GM12878 (cell line): ENCODE results near the gene LSM6. TPM values are rescaled to one million over a fixed set of nuclear protein-coding genes. Genes with fewer than 3 reads are reported as not detected.

Source experiments
- ATAC-seq: fragments of 200-7000 bp; cut with Tn5 transposase; 3 replicates; pipeline ENCODE4 v1.9.1; 2020; ENCODE audit warnings: mild to moderate bottlenecking, moderate library complexity
- BruUV-seq: library from RNA; stranded (reverse); fragments of 400-500 nt; replicated peaks from 2 replicates; lab custom pipeline; 2021; lab: Mats Ljungman, UMichigan
- CTCF ChIA-PET: fragments of 300-600 bp; sonication (Branson Sonifier 250); formaldehyde crosslinking; extraction: SDS; loops from one replicate; lab custom pipeline; 2021; ENCODE audit warnings: inconsistent platforms; lab: Yijun Ruan, JAX
- POLR2A ChIA-PET: fragments of 350-600 bp; formaldehyde crosslinking; extraction: SDS; loops from one replicate; lab custom pipeline; 2021; ENCODE audit warnings: inconsistent platforms; lab: Charles Lee
- RAD21 ChIA-PET: fragments of 300-600 bp; sonication (Branson Sonifier 250); formaldehyde crosslinking; loops from one replicate; lab custom pipeline; 2023; ENCODE audit warnings: antibody characterized with exemption; ENCODE audit not compliant: unreplicated experiment; lab: Charles Lee
- SMC1A ChIA-PET: fragments of 300-600 bp; sonication (Branson Sonifier 250); formaldehyde crosslinking; loops from one replicate; lab custom pipeline; 2023; ENCODE audit not compliant: unreplicated experiment, uncharacterized antibody; lab: Charles Lee
- DNase-seq: peaks from one replicate; pipeline ENCODE4 v3.0.0-alpha.2; 2011; ENCODE audit warnings: low read depth, low spot score
- FAIRE-seq: peaks from 3 replicates; lab custom pipeline; 2011; peaks lifted over from hg19 to GRCh38; lab: Jason Lieb, UNC
- H2AFZ ChIP-seq: 2 replicates; pipeline ENCODE4 v1.6.0; 2011; ENCODE audit warnings: low read depth, low read length, control low read depth; ENCODE audit not compliant: control insufficient read depth
- H3K27ac ChIP-seq: 2 replicates; pipeline ENCODE4 v1.5.1; 2011; ENCODE audit warnings: control low read depth; ENCODE audit not compliant: control insufficient read depth, insufficient read depth
- H3K27me3 ChIP-seq, 2 experiments: replicated peaks in 1 of 2; 2 replicates each; pipeline versions ENCODE4 v1.6.0 to v1.6.1; 2011; ENCODE audit warnings: low read length in 1 of 2; ENCODE audit not compliant: control insufficient read depth in 2 of 2, insufficient read depth in 2 of 2
- H3K36me3 ChIP-seq, 2 experiments: 2 replicates each; pipeline ENCODE4 v1.5.1; 2011; ENCODE audit warnings: low read length in 1 of 2; ENCODE audit not compliant: control insufficient read depth in 2 of 2, insufficient read depth in 2 of 2
- H3K4me1 ChIP-seq: 2 replicates; pipeline ENCODE4 v1.6.1; 2011; ENCODE audit warnings: mild to moderate bottlenecking, low read length, moderate library complexity, mixed read lengths; ENCODE audit not compliant: control insufficient read depth, insufficient read depth
- H3K4me2 ChIP-seq: 2 replicates; pipeline ENCODE4 v1.6.0; 2011; ENCODE audit warnings: control low read depth; ENCODE audit not compliant: control insufficient read depth, insufficient read depth
- H3K4me3 ChIP-seq: fragments of 200-600 bp; sonication (generic); 2 replicates; pipeline ENCODE4 v1.5.1; 2016
- H3K79me2 ChIP-seq: 2 replicates; pipeline ENCODE4 v1.6.0; 2011; ENCODE audit warnings: low read length; ENCODE audit not compliant: control insufficient read depth, insufficient read depth
- H3K9ac ChIP-seq: 2 replicates; pipeline ENCODE4 v1.8.0; 2011; ENCODE audit warnings: low read length, control low read depth, mixed read lengths; ENCODE audit not compliant: control insufficient read depth, insufficient read depth
- H3K9me3 ChIP-seq: replicated peaks from 3 replicates; pipeline ENCODE4 v1.5.1; 2011; ENCODE audit warnings: mild to moderate bottlenecking, low read length; ENCODE audit not compliant: control insufficient read depth, insufficient read depth
- H4K20me1 ChIP-seq: 2 replicates; pipeline ENCODE4 v1.6.0; 2011; ENCODE audit not compliant: control insufficient read depth, insufficient read depth
- BHLHE40 ChIP-seq, 2 experiments: fragments of 450-650 bp in 1 of 2; IDR thresholded peaks; 2 replicates each; pipeline ENCODE4 v1.6.1; 2011 to 2017; ENCODE audit warnings: low read depth in 2 of 2, borderline replicate concordance in 1 of 2, improper control_type of control experiment in 1 of 2, low read length in 1 of 2, mild to moderate bottlenecking in 1 of 2
- CBX3 ChIP-seq: fragments of 200-600 bp; sonication (generic); IDR thresholded peaks from 2 replicates; pipeline ENCODE4 v1.6.1; 2016; ENCODE audit warnings: low read depth, borderline replicate concordance
- EP300 ChIP-seq, 2 experiments: fragments of 150-350 bp in 1 of 2; IDR thresholded peaks; 2 replicates each; pipeline ENCODE4 v1.6.1; 2011 to 2012; ENCODE audit warnings: low read depth in 2 of 2, low read length in 2 of 2, borderline replicate concordance in 1 of 2, improper control_type of control experiment in 1 of 2, inconsistent platforms in 1 of 2; ENCODE audit not compliant: control insufficient read depth in 1 of 2
- HDAC6 ChIP-seq: fragments of 200-600 bp; sonication (generic); IDR thresholded peaks from one replicate; pipeline ENCODE4 v1.8.0; 2017; ENCODE audit warnings: antibody characterized with exemption; ENCODE audit not compliant: unreplicated experiment
- IRF4 ChIP-seq: IDR thresholded peaks from 2 replicates; pipeline ENCODE4 v1.6.1; 2011; ENCODE audit warnings: low read depth, low read length
- KAT2A ChIP-seq: conservative IDR thresholded peaks from 2 replicates; pipeline ENCODE4 v1.6.1; 2011; ENCODE audit warnings: low read depth, low read length; ENCODE audit not compliant: control insufficient read depth
- KLF5 ChIP-seq: fragments of 450-650 bp; IDR thresholded peaks from 2 replicates; pipeline ENCODE4 v1.6.1; 2014; ENCODE audit warnings: mild to moderate bottlenecking; ENCODE audit not compliant: partially characterized antibody
- RAD21 ChIP-seq: IDR thresholded peaks from 2 replicates; pipeline ENCODE4 v1.6.1; 2011; ENCODE audit warnings: mild to moderate bottlenecking, low read depth, low read length, moderate library complexity; ENCODE audit not compliant: insufficient read depth
- RB1 ChIP-seq: fragments of 450-650 bp; formaldehyde crosslinking; IDR thresholded peaks from 2 replicates; pipeline ENCODE4 v1.6.1; 2017; ENCODE audit warnings: mild to moderate bottlenecking, borderline replicate concordance
- SRF ChIP-seq, 2 experiments: IDR thresholded peaks; 2 replicates each; pipeline ENCODE4 v1.6.1; 2011; ENCODE audit warnings: low read depth in 2 of 2, low read length in 2 of 2, mild to moderate bottlenecking in 1 of 2, moderate library complexity in 1 of 2
- WGBS: methylation state at CpG from one replicate; pipeline ENCODE4 v1.1.6; 2016; ENCODE audit warnings: low lambda C conversion rate; ENCODE audit not compliant: insufficient replicate concordance, insufficient coverage; ENCODE audit errors: missing lambda C conversion rate; 5-methylcytosine and 5-hydroxymethylcytosine counted together
- in situ Hi-C: fragments of 300-500 bp; cut with MboI; formaldehyde crosslinking; loops from 9 replicates; pipeline ENCODE4 v1.14.3; 2018; ENCODE audit warnings: mixed read lengths
- intact Hi-C: fragments of 100-400 bp; cut with micrococcal nuclease; formaldehyde crosslinking; loops from one replicate; pipeline ENCODE4 v1.14.2; 2022; ENCODE audit not compliant: unreplicated experiment
- polyA plus RNA-seq, 11 experiments: library from polyadenylated mRNA; depleted of rRNA in 4 of 11; unstranded in 6 of 11; stranded (reverse) in 5 of 11; fragments of >200 nt; fragmentation: Nextera tagmentation in 4 of 11; fragmentation: Illumina TruSeq in 1 of 11; extraction: Ambion mirVana in 4 of 11; extraction: Trizol in 1 of 11; gene quantifications; 1 replicate in 1 of 11; 2 replicates in 10 of 11; pipeline versions ENCODE4 v1.2.1 to v1.2.3, GENCODE V29; 2011 to 2016; ENCODE audit warnings: inconsistent platforms in 2 of 11, missing spikeins in 2 of 11, low read depth in 1 of 11
- total RNA-seq, 4 experiments: library from RNA; depleted of rRNA in 3 of 4; stranded (reverse); fragments of >200 nt in 3 of 4; fragmentation: Illumina TruSeq in 1 of 4; extraction: Trizol in 1 of 4; gene quantifications; 2 replicates each; pipeline versions ENCODE4 v1.2.1 to v1.2.3, GENCODE V29; 2013 to 2021
- TF ChIP-seq, protein P1 (sequence below): IDR thresholded peaks from 2 replicates; pipeline ENCODE4 v1.6.1; 2011; ENCODE audit warnings: borderline replicate concordance, low read depth, mild to moderate bottlenecking, moderate library complexity, low read length; ENCODE audit not compliant: insufficient read depth, poor library complexity, severe bottlenecking

LSM6 gene
- total and polyA plus RNA-seq, 10 of the 15 experiments (the other 5 are each of a cell fraction or from before 2014, with no cell fraction given): 68.0 to 282 (median 229) TPM

DNA sequence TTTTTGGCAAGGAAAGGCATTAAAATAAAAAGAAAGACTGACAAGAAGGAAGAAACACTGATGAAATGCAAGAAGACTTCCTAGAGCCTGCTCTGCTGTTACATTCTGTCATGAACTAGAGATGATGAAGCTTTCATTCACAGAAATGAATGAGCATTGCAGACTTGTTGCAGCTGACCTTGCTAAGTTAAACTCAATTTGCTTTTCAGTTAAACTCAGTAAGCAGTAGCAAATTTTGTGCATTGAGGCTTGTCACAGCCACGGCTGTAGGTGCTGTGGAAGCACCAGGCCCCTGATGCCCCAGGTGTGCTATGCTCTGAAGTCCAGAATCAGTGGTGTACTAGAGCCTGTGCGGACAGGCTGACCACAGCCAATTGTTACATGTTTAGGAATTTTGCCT is 39.6 kb upstream of the LSM6 start:
- ChIA-PET SMC1A (interaction anchor here (1.0 to 1.7 kb wide), 2 partner anchors 12 to 95 kb away, joined by 3 to 5 read pairs; no protein-coding TSS in a partner anchor), RAD21 (no interaction called here), POLR2A (no interaction called here), CTCF (interaction anchor here (0.7 to 1.1 kb wide), 2 partner anchors 11 to 41 kb away, joined by 3 to 4 read pairs; no protein-coding TSS in a partner anchor)
- Histone ChIP-seq H3K27me3 (no peaks in the 10 kb centered on the region), H3K4me1 (peaks cover 14% of the 10 kb centered on the region), H3K4me3 (no peak overlapping the region), H3K27ac (no peak overlapping the region), H3K36me3 (no peaks in the 10 kb centered on the region), H2AFZ (no peak overlapping the region), H3K79me2 (no peaks in the 10 kb centered on the region), H3K4me2 (no peak overlapping the region), H3K9me3 (no peaks in the 10 kb centered on the region), H4K20me1 (no peaks in the 10 kb centered on the region), H3K9ac (no peak overlapping the region)
- no peak for ATAC-seq
- in situ Hi-C loops: no loop called here
- BruUV-seq: no TSS peak
- 67% methylated on average over 2 of the region's 2 CpGs for WGBS
- intact Hi-C loops: no loop called here
- DNase-seq: no peak
- FAIRE-seq: no peak
- TF ChIP-seq KAT2A (no peak), BHLHE40 (IDR thresholded peaks at IDR 0.05; ENCODE audit: borderline replicate concordance in 1 of 2, low read depth in 2 of 2, low read length in 1 of 2) (no peak), KLF5 (no peak), RAD21 (no peak), HDAC6 (no peak), EP300 (IDR thresholded peaks at IDR 0.05; ENCODE audit: borderline replicate concordance in 1 of 2, control insufficient read depth in 1 of 2, low read depth in 2 of 2, low read length in 2 of 2) (no peak), IRF4 (no peak), RB1 (no peak), CBX3 (no peak), SRF (IDR thresholded peaks at IDR 0.05; ENCODE audit: low read depth in 2 of 2, low read length in 2 of 2) (no peak)
- TF ChIP-seq, protein P1, sequence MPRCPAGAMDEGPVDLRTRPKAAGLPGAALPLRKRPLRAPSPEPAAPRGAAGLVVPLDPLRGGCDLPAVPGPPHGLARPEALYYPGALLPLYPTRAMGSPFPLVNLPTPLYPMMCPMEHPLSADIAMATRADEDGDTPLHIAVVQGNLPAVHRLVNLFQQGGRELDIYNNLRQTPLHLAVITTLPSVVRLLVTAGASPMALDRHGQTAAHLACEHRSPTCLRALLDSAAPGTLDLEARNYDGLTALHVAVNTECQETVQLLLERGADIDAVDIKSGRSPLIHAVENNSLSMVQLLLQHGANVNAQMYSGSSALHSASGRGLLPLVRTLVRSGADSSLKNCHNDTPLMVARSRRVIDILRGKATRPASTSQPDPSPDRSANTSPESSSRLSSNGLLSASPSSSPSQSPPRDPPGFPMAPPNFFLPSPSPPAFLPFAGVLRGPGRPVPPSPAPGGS: no peak
